ENCODE data around the gene C19orf25.
A peak's percentile ranks its signal among the peaks of the same experiment; 100 is the strongest.
"Not testable (repeated sequence)": the region's sequence is repeated elsewhere in the genome, so short reads cannot be mapped to it uniquely, and the experiment has no call there.

C19orf25 gene

DNA sequence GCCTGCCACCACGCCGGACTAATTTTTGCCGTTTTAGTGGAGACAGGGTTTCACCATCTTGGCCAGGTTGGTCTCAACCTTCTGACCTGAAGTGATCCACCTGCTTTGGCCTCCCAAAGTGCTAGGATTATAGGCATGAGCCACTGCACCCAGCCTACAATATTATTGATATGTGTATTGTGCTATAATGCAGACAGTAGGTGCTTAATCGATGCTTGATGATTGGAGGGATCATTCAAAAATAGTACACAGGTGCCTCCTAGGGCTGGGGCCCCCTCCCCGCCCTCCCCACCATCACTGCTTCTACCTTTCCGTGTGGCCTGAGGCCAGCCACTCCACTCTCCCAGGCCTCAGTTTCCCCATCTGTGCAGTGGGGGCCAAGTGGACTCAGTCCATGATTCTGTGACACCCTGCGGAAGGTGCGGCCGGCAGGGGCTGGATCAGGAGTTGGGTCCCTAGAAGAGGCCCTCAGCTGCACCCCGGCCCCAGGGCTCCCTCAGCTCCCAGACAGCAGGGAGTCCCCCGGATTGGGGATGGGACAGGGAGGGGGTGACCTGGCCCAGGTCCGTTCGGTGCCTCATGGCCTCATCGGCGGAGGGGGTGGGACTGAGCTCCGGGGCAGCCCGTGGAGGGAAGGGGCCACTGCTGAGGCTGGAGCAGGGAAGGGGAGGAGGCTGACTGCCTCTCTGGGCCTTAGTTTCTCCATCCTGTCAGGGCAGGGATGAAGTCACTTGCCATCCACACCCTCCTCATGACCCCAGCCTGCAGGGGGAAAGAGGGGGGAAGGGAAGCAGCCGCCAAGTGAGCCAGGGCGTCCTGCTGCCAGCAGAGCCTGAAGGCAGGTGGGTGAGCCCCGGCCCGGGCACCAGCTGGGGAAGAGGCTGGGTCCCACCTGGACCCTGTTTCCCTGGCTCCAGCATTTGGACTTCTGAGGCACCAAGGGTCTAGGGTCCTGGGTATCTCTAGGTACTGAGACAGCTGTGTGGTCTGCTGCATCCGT lies 32.6 kb upstream of the C19orf25 start:
- DNase-seq, result no peak

DNA sequence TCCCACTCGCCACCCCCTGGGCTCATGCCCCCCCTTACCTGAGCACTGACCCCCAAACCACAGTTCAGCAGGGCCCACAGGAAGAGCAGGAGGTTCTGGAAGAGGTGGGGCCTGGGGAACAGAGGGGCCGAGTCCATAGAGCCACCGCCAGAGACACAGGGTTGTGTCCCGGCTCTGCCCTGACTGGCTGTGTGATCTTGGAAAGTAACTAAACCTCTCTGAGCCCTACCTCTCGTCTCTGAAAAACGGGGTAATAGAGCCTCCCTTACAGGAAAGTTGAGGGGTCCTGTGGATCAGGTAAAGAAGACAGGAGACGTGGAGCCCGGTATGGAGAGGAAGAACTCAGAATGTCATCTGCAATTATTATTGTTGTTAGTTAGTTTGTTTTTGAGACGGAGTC lies 31.8 kb upstream of the C19orf25 start:
- DNase-seq, result no peak

DNA sequence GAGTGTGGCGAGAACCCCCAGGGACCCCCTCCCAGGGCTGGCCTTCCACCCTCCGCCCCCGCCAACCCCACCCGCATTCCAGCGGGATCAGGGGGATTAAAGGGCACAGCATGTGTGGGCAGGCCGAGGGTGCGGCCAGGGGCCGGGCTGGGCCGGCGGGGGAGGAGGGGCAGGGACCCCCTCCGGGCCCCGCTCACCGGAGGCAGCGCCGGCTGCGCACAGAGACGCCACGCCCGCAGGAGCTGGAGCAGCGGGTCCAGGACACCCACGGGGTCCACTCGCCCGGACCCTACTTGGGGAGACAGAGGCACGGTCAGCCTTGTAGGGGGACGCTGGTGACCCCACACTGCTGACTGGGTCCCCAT lies 31.4 kb upstream of the C19orf25 start:
- no peak for DNase-seq

DNA sequence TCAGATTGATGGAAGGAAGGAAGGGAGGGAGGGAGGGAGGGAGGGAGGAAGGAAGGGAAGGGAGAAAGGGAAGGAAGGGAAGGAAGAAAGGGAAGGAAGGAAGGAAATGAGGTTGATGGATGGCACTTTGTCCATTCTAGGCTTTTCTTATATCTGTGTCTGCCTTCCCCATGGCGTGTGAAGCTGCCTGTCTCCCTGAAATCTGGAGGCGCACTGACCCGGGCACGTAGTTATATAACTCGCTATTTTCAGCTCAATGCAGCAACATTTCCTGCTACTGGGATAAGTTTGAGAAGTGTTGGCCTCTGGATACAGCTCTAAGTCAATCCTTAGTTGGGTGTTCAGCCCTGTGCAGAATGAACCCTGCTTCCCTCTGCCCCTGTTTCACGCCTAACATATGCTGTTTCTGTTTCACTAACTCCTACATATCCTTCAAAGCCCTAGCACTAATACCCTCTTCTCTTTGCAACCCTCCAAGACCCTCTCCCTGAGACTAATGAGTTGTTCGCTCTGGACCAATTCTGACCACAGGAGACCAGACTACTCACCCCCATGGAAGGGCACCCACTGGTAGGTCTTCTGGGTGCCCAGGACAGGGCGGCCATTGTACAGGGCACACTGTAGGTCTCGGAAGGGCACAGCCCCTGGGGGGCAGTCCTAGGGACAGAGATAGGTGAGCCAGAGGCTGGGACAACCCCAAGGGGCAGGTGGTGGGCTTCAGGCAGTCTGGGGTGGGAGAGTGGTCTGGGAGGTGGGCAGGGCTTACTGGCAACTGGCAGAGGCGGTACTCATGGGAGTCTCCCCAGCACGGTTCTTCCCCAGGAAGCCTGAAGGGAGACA lies 30.8 kb upstream of the C19orf25 start:
- no peak for DNase-seq

DNA sequence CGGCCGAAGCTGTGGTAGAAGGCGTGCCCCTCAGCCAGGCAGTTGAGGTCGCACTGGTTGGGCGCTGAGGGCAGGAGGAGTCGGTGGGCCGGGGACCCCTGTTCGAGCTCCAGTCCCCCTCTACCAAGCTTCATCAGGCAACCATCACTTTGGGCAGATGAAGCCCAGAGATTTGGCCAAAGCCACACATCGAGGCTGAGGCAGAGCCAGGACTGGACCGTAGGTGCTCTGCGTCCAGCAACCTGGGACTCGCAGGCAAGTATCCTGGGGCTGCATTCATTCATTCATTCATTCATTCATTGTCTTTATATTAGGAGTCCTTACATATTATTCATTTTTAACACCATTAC lies 29.5 kb upstream of the C19orf25 start:
- DNase-seq, result no peak

DNA sequence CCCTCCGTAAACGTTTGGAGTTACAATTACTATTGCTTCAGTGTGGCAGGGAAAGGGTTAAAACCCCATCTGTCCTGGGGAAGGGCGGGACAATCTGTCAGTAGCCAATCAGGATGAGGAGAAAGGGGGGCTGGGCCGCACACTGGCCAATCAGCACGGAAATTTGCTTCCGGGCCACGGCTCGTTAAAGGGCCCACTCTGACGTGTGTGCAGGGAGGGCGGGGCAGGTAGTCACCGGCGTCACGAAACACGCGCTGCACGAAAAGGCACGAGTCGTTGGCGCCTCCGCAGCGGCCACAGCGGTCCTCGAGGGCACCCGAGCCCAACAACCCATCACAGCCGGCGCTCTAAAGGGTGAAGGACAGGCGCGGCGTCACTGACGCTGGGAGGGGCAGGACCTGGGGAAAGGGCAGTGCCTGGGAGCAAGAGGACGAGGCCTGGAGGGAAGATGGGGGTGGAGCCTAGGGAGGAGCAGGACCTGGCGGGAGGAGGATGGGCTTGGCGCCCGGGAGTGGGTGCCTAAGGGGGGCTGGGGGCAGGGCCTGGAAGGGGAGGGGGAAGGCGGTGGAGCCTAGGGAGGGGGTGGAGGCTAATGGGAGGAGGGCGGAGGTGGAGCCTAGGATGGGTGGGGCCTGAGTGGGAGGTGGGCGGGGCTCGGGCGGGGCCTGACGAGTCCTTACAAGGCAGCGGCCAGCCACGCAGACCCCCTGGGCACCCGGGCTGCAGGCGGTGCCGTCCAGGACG lies 28.9 kb upstream of the C19orf25 start:
- peak; percentile 97 for DNase-seq

DNA sequence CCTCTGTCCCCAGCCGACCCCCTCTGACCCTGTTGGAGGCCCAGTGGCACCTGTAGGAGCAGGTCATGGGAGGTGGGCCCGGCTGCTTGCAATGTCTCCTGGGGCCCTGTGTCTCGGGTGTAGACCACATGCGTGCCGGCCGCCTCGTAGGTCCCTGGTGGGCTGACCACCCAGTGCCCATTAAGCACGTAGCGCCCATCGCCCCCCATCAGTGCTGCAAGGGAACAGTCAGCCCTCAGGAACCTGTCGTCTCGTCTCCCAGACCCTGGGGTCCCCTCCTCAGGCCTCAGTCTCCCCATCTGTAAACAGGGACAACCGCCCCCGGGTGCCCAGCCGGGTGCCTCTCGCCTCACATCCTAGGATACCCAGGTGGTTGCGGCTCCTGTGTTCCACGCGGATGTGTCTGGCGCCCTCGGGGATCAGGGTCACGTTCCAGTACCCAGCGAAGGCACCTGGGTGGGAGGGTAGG lies 28.2 kb upstream of the C19orf25 start:
- DNase-seq, result no peak

DNA sequence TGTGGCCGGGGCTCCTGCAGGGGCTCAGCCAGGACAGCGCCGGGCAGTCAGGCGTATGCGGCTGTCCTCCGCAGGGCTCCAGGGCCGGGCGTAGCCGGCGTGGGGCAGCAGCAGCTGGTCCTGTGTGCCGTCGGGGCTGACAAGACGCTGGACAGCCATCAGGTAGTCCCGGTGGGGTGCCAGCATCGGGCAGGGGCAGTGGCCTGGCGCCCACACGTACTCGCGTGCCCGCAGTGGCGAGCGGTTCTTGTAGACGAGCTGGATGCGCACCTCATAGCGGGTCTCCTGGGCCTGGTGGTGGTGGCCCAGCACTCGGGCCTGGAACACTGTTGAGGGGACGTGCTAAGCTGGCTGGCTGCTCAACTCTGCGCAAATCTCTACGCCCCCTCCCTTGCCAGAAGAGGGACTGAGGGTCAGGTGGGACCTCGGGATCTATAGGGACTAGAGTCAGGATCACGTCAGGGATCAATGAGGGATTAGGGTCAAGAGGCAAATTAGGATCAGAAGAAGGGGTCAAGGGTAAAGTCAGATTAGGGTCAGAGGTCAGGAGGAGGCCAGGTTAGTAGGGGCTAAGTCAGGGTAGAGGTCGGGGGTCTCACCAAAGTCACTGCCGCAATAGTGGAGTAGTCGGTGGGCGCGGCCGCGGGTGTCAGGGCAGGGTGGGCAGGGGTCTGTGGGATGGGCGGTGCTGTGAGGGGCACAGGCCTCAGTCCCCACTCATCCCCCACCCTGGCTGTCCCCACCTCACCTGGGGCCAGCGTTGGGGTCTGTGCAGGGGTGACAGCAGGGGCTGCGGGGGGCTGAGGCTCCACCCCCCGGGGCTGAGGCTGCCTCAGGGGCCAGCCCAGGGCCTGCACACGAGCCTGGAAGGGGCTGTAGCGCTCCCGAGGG lies 27.2 kb upstream of the C19orf25 start:
- DNase-seq, result no peak

DNA sequence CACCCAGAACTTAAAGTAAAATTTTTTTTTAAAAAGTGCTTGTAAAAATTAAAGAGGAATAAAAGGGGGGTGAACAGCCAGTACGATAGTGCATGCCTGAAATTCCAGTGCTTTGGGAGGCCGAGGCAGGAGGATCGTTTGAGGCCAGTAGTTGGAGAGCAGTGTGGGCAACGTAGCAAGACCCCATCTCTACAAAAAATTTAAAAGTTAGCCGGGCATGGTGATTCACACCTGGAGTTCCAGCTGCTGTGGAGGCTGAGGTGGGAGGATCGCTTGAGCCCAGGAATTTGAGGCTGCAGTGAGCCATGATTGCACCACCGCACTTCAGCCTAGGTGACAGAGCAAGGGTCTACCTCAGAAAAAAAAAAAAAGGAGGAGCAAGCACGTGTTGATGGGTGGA lies 26.0 kb upstream of the C19orf25 start:
- no peak for DNase-seq

DNA sequence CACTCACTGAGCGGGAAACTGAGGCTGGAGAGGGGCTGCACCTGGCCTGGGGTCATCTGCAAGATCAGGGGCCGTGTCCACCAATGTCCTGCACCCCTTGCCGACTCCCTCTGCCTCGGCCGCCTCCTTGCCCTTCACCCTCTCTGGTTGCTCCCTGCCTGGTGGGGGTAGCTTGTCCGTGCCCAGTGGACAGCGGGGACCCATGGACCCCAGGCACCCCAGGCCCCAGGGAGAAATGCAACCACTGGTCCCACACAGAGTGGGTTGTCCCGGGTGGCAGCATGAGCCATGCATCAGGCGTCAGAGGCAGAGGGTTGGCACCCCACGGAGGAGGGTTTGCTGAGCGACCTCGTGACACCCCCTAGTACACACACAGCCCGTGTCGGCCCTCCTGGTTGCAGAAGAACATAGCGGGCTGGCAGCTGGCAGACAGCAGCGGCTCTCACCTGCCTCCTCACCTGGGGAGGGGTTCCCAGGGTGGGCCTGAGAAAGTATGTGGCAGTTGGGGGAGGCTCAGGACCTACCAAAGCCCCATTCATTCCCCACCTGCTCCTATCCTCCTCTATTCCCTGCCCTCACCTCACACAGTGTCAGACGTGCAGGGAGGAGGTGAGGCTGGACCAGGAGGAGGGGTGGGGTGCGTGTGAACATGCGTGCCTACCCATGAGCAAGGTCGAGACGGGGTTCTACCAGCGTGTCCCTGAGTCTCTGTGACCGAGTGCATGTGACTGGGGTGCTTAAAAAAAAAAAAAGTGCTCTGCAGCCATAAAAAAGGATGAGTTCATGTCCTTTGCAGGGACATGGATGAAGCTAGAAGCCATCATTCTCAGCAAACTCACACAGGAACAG lies 25.1 kb upstream of the C19orf25 start:
- no peak for DNase-seq

DNA sequence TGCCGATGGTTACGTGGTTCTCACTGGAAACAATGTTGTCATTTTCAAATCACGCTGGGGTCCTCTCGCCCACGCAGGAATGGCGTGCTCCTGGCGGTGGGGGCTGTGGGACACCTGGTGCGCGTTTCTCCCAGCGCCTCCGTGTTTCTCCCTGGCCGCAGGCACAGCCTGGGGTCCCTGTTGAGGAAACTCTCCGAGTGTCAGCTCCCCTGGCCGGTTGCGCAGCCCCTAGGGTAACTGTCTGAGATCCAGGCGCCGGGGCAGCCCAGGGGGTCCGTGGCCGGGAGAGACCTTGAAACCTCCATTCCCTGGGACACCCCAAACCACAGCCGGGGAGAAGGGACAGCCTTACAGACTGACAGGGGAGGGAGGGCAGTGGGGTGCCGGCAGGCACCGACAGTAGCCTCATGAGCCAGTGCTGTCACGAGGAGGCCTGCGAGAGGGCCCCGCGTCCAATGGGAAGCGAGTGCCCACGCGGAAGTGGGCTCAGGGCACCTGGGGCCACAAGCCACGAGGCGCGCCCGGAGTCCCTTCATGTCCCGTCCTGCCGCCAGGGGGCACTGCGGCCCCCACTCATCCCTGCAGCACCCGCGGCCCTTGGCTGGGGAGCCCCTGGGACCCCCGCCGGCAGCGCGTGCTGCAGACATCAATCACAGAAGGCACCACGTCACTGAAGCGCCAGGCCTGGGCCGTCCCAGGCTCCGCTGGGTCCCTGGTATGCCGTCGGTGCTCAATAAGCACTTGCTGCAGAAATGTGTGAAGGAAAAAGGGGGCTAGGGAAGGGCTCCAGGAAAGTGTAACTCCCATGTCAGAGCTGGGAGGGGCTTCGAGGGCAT lies 24.3 kb upstream of the C19orf25 start:
- no peak for DNase-seq

DNA sequence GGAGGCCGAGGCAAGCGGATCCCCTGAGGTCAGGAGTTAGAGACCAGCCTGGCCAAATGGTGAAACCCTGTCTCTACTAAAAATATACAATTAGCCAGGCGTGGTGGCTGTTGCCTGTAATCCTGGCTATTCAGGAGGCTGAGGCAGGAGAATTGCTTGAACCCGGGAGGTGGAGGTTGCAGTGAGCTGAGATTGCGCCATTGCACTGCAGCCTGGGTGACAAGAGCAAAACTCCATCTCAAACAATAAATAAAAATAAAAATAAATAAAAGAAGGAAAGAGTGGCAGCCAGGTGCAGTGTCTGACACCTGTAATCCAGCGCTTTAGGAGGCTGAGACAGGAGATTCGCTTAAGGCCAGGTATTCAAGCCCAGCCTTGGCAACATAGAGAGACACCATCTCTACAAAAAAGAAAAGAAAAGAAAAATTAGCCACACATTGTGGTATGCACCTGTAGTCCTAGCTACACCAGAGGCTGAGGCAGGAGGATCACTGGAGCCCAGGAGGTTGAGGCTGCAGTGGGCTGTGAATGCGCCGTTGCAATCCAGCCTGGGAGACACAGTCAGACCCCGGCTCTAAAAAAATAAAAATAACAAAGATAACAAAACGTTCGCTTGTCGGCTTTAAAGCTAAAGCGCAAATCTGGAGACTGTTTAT lies 23.5 kb upstream of the C19orf25 start:
- DNase-seq, result no peak

DNA sequence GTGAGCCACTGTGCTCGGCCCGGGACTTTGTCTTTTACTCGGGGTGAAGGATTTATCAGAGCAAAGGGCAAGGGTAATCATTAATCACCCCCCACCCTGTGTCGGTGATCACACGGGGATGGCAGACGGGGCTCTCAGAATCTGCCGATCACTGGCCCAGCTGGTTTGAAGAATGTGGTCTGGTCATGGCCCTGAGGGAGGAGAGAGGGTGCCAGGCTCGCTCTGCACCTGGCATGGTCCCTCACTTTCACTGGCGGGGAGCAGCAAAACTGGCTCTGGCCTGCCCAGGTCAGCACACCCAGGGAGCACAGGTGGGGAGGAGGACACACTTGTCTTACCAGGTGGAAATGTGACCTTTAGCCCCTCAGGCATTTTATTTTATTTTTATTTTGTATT lies 22.2 kb upstream of the C19orf25 start:
- no peak for DNase-seq

DNA sequence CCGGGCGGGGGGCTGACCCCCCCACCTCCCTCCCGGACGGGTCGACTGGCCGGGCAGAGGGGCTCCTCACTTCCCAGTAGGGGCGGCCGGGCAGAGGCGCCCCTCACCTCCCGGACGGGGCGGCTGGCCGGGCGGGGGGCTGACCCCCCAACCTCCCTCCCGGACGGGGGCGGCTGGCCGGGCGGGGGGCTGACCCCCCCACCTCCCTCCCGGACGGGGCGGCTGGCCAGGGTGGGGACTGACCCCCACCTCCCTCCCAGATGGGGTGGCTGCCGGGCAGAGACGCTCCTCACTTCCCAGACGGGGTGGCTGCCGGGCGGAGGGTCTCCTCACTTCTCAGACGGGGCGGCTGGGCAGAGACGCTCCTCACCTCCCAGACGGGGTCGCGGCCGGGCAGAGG lies 20.2 kb upstream of the C19orf25 start:
- not testable (repeated sequence) for DNase-seq

DNA sequence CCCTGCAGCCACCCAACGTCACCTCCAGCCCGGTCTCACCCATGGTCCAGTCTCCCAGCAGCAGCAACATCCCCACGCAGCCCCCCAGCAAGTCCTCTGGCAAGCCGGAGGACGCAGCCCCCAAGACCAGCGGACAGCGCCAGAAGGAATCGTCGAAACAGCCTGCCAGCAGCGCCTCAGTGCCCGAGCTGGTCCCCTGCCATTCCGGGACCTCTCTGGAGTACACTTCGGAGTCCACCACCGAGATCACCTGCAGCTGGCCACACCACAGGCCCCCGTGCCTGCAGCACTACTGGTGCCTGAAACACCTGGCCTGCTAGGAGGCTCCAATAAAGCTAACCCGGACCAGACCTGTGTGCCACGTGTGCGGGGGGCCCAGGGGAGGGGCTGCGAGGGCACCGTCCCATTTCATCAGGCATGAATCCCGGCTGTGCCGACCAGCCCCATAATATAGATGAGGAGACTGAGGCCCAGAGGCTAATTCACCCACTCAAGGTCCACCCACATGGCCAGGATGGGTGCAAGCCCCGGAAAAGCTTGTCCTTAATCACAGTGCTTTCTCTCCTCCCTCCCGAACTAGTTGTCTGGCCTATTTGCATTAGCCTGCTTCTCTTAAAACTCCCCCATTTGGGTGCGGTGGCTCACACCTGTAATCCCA lies 18.7 kb upstream of the C19orf25 start:
- no peak for DNase-seq

DNA sequence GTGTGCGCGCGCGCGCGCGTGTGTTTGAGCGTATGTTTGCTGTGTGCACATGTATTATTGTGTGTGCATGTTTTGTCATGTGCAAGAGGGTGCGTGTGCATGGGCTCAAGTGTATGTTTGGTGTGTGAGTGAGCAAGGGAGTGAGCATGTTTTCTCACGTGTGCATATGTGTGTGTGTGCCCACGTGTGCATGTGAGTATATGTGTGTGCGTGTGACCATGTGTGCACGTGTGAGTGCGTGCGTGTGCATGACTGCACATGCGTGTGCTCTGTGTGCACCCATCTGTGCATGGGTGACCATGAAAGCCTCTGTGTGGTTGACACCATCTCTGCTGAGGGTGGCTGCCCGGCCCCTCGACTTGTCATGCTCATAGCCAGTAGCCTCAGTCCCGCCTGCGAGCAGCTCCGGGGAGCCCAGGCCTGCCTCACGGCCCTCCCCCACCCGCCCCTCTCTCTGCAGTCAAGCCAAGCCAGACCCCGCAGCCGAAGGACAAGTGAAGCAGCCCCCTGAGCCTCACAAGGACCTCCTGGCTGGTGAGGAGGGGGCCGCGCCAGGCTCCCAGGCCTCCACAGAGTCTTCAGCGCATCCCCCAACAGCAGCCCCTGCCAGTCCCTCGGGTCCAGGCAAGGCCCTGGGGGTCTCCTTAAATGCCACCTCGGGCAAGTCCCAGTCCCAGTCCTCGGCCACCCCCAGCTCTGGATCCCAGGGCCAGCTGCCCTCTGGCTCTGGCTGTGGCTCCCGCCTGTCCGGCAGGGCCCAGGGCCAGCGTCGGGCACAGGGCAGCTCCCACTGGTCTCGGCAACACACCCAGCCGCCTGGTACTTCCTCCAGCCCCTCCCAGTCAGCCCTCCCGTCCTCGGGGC lies 17.9 kb upstream of the C19orf25 start:
- DNase-seq, result no peak

DNA sequence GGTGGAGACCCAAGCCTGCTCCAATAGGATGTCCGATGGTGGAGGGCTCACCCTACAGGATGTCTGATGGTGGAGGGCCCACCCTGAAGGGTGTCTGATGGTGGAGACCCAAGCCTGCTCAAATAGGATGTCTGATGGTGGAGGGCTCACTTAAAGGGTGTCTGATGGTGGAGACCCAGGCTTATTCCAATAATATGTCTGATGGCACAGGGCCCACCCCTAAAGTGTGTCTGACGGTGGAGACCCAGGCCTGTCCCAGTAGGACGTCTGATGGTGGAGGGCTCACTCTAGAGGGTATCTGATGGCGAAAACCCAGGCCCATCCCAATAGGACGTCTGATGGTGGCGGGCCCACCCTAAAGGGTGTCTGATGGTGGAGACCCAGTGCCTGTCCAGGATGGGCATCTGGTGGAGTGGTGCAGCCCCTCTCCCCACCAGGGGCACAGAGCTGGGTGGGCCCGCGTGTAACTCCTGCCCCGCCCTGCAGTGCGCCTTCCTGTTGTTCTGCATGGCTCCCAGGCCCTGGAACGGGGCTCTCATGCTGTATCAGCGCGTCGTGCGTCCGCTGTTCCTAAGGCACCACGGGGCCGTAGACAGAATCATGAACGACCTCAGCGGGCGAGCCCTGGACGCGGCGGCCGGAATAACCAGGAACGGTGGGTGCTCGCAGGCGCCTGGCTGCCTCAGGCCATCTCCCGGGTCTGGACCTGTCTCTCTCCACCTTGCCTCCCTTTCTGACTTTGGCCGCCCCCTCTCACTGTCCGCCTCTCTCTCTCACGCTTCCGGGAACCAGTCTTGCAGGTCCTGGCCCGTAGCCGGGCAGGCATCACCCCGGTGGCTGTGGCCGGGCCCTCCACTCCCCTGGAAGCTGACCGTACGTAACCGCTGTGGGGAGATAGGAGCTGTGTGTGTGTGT lies 17.0 kb upstream of the C19orf25 start:
- no peak for DNase-seq

Measured in islet precursor cell (in vitro differentiated cells).